NCI-H1694 (cell line): Measurements from ENCODE around the gene NENF.

Experiments used
- DNase-seq: peaks from one replicate; lab custom pipeline; 2025; lab: John Stamatoyannopoulos, UW

The NENF gene

GRCh38 chr1:212431644-212432043 lies 1.1 kb upstream of the NENF start:
- DNase-seq: no peak

DNA sequence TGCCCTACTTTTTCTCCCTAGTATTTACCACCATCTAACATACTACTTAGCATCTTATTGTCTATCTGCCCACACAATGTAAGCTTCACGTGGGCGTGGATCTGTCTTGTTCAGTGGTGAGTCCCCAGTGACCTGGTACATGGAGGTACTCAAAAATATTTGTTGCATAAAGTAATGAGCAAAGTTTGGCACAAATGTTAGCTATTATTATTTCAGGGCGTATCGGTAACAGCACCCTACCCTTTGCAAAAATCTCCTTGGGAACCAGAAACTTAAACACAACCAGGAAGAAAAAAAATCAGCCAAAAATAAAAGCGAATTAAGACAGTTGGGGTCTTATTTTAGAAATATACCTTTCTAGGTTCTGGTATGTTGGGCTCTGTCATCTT lies 454 bp upstream of the NENF start:
- no peak for DNase-seq

DNA sequence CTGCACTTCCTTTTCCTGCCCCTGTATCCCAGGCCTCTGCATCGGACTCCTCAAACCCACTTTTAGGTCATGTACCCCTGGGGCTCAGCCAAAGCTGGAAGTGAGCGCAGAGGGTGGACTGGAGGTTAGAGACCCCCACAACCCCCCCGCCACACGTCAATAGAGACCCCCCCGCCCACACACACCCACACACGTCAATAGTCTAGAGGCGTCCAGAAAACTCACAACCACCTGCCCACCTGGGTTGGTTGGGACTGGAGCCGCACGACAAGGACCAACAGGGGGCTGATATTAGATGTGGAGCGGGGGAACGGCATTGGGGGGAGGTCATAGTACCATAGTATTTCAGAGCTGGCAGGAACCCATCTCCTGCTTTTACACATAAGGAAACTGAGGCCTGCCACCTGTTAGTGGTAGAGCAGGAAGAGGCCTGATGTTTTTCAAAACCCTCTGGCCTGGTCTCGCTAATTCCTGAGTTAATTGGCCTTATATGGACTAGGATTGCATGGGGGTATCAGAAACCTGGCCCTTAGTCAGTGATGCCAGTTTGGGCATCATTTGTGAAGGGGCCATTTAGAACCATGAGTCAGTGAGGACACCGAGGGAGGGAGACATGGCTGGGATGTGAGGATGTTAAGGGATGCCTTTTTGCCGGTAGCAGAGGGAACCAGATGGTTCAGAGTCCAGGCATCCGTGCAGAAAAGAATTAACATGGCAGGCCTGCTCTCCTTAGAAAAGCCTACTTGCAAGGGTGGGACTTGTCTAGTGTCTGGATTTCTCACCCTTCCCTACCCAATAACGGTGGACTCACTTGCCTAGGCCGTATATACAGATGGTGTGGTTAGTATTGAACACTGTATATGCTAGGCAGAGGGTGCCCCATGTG lies 1.1 kb downstream of the NENF start:
- no peak for DNase-seq

DNA sequence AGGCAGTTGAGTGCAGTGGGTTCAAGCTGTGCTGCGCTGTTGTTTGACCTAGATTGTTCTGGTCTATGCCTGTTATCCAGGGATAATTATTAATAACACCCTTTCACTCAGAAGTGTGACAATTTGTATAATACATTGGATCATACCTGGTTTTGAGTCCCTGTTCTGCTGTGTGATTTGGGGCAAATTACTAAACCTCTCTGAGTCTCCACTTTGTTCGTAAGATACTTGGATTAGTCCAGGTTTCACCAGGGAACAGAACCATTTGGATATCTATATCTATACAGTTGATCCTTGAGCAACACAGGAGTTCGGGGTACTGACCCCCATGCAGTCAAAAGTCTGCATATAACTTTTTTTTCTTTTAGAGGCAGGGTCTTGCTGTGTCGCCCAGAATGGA lies 2.3 kb downstream of the NENF start:
- no peak for DNase-seq

DNA sequence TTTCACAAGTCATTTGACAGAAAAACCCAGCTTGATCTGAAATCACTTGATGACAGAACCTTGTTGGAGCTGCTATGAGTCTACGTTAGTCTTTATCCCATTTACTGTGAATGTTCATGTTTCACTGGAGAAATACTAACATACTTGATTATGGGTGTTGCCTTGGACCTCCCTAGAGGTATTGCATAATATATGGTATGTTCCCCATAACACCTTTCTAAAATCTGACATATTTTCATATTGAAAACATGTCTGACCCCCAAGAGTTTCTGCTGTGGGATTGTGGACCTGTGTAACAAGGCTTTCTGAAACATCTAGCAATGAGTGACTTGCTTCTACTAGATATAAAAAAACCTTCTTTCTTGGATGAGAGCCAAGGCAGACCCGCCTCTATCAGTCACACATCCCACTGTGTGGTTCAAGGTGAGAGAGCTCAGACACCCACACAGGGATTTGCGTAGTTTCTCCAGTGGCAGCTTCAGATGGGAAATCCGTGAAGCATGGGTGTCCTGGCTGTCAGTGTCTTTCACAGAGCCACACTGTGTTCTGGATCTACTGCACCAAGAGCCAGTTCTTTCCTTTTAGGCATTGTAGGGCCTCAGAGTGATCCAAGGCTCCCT lies 4.6 kb downstream of the NENF start:
- no peak for DNase-seq

GRCh38 chr1:212438831-212439237 lies 6.1 kb downstream of the NENF start:
- no peak for DNase-seq

DNA sequence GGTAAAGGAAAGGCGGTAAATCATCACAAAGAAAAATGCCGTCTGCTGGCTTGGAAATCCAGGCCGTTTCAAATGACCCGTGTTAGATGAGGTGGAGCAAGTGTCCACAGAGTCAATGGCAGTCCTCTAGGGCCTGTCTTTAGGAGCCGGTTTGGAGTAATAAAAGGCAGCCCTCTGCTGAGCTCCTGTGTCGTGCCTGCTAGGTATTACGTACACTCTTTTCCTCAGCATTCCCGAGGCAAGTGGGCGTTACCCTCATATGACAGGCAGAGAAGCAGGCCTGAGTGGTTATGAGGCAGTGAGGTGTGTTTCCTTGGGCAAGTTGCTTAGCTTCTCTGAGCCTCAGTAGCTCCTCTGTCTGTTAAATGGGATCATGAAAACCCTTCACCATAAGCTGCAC lies 7.7 kb downstream of the NENF start:
- no peak for DNase-seq

DNA sequence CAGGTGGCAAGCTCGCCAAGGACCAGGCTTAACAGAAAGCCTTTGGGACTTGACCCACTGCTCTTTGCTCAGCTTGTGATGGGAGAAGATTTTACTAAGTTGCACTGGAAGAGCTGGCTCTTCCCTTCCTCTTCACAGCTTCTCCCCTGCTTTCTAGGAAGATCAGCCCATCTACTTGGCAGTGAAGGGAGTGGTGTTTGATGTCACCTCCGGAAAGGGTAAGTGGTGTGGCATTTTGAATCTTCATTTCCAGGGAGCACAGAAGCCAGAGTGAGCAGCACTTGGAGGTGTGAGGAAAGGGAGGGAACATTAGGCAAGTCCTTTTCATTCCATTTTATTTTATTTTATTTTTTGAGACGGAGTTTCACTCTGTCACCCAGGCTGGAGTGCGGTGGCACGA lies 9.7 kb downstream of the NENF start:
- DNase-seq: no peak

GRCh38 chr1:212446333-212446732 lies 13.6 kb downstream of the NENF start:
- no peak for DNase-seq

- no peak for DNase-seq
These were observed 14.8 kb downstream of the NENF start for GRCh38 chr1:212447478-212447877.

GRCh38 chr1:212450331-212450881 lies 17.7 kb downstream of the NENF start:
- no peak for DNase-seq

GRCh38 chr1:212451416-212452322 lies 18.9 kb downstream of the NENF start:
- no peak for DNase-seq

- no peak for DNase-seq
These were observed 19.8 kb downstream of the NENF start for GRCh38 chr1:212452323-212453155.

DNA sequence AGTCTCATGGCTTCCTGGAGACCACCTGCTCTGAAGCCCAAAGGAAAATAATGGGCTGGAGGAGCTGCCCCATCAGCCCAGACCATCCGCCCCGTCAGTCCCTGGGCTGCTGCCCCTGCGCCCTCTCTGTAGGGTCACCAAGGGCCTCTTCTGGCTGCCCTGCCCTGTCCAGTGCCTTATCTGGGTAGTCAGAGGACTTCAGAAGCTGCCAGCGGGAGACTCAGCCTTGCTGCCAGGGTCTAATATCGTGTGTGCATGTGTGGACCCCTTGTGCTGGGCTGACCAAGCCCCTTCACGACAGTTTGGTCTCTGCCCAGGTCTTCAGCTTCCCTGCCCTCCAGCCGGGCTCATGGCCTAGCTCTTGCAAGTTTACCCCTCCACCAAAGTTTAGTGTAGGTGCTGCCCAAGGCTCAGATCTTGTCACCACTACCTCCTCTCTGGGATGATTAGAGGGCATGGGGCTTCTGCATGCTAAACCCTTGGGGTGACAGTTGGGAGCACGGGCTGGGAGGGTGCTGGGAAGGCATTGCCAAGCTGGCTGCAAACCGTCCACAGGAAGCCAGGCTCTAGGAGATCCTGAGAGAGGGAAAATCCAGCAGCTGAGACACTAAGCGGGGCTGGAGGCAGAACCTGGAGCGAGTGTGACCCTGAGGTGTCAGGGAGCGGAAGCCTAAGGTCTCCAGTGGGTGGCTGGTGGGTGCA lies 20.6 kb downstream of the NENF start:
- DNase-seq: no peak

DNA sequence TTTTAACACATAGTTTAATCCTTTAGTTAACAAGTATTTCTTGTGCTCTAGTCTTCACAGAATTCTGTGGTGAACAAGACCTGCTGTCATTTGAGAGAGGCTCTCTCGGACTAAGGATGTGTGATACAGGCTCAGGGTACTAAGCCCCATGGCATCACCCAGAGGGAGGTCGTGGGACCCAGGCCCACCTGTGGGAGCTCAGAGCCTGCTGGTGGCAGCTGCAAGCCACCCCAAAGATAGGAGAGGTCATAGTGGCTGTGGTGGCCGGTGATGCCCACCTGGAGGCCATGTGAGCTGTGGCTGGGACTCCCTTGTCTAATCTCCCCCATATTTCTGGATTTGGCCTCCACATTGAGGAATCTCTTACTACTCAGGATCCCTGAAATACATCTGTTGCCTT lies 22.0 kb downstream of the NENF start:
- no peak for DNase-seq

DNA sequence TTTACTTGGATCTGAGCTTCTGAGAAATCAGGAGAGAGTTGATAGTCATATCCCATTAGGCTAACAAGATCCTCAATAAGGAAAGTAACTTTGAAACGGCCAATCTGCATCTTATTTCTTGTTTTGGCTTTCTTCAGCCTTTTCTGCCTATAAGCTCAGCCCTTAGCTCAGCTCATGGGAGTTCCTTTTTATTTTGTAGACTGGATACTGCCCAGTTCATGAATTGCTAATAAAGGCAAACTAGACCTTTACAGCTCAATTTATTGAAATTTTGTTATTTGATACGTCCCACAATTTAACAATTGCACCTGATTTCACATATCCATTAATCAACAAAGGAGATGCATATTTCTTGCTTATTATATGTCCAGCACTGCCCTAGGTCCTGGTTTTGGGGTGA lies 22.7 kb downstream of the NENF start:
- no peak for DNase-seq

DNA sequence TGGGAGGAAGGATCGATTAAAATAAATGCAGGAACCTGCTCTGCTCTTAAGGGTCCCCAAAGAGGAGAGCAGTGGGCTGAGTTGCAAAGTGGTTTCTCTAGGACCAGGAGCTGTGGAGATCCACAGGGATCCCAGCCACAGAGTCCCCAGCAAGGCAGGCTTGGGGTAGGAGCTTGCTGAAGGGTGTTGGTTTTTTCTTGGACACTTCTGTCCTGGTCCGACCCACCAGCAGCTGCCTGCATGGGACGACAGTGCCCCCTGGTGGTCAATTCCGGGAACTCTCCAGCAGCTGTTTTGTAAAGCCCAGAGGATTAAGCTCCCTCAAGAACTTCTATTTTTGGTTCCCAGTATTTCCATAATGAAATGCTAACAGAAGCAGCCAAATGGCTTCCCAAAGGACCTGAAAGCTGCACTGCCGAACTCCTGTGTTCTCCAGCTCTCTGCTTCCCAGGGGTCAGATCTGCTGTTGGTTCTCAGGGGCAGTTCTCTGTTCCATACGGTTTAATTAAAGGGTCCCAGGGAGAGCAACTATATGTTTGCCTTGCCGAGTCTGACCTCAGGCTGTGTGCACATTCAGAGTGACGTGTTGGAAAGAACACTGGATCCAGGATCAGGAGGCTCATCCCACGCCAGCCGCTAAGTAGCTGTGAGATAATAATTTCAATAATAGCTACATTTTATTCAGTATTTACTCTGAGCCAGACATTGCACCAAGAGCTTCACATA lies 23.2 kb downstream of the NENF start:
- DNase-seq: peak; percentile 21

- no peak for DNase-seq
These were observed 25.1 kb downstream of the NENF start for GRCh38 chr1:212457740-212458338.

GRCh38 chr1:212458817-212459216 lies 26.1 kb downstream of the NENF start:
- DNase-seq: no peak

DNA sequence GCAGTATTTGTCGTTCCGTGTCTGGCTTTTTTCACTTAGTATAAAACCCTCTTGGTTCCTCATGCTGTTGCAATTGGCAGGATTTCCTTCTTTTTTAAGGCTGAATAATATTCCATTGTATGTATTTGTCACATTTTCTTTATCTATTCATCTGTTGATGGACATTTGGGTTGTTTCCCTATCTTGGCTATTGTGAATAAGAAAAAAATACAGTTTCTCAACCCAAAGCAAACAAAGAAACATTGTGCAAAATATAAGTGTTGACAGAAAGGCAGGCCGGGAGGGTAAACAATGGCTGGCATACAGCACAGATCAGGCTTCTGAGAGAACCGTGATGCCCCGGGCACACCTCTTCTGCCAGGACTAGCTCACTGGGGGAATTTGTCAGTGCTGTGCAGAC lies 26.9 kb downstream of the NENF start:
- DNase-seq: no peak
